HCT116 (cell line): ENCODE measurements around the gene CAP2. TPM values are rescaled to one million over a fixed set of nuclear protein-coding genes. Genes with fewer than 3 reads are reported as not detected.

Experiments used
- ATAC-seq: fragments of 200-7000 bp; cut with Tn5 transposase; 2 replicates; pipeline ENCODE4 v1.9.1; 2020; ENCODE audit warnings: mild to moderate bottlenecking, moderate library complexity
- BruUV-seq: library from RNA; stranded (reverse); fragments of 400-500 nt; replicated peaks from 2 replicates; lab custom pipeline; 2021; lab: Mats Ljungman, UMichigan
- CTCF ChIA-PET: fragments of 300-600 bp; sonication (Branson Sonifier 250); formaldehyde crosslinking; loops from one replicate; lab custom pipeline; 2021; ENCODE audit warnings: antibody characterized with exemption; lab: Charles Lee
- POLR2A ChIA-PET: fragments of 300-600, 350-600 bp; sonication (Branson Sonifier 250); formaldehyde crosslinking; loops from one replicate; lab custom pipeline; 2021; ENCODE audit warnings: antibody characterized with exemption; lab: Charles Lee
- RAD21 ChIA-PET, 2 experiments: fragments of 300-600 bp; sonication (Branson Sonifier 250); formaldehyde crosslinking; loops; one replicate each; lab custom pipeline; 2023; ENCODE audit warnings: low total read pairs in 2 of 2; ENCODE audit not compliant: uncharacterized antibody in 2 of 2, unreplicated experiment in 2 of 2, low non-redundant PET in 1 of 2; lab: Charles Lee
- DNase-seq: peaks from one replicate; pipeline ENCODE4 v3.0.0-alpha.2; 2010; ENCODE audit warnings: low read depth, low spot score
- H2AFZ ChIP-seq: fragments of 200-600 bp; shearing (Covaris generic), sonication (generic); 2 replicates; pipeline ENCODE4 v1.6.1; 2017; ENCODE audit warnings: low read depth, mixed run types, mixed read lengths, antibody characterized with exemption, low read length; ENCODE audit not compliant: poor library complexity, severe bottlenecking
- H3K27ac ChIP-seq: 2 replicates; pipeline ENCODE4 v1.5.1; 2012; ENCODE audit warnings: low read depth, low read length
- H3K27me3 ChIP-seq: fragments of 200-600 bp; sonication (generic); 2 replicates; pipeline ENCODE4 v1.6.1; 2016; ENCODE audit warnings: mixed run types, low read length, mixed read lengths; ENCODE audit not compliant: insufficient read depth
- H3K36me3 ChIP-seq, 2 experiments: fragments of 200-500 bp in 1 of 2; fragments of 200-600 bp in 1 of 2; sonication (Bioruptor generic) in 1 of 2; sonication (generic) in 1 of 2; 2 replicates each; pipeline versions ENCODE4 v1.5.1 to v1.6.1; 2014 to 2016; ENCODE audit warnings: low read length in 2 of 2, inconsistent platforms in 1 of 2, mixed read lengths in 1 of 2, mixed run types in 1 of 2; ENCODE audit not compliant: insufficient read depth in 2 of 2, control insufficient read depth in 1 of 2
- H3K4me1 ChIP-seq, 2 experiments: fragments of 200-600 bp in 1 of 2; sonication (generic) in 1 of 2; 2 replicates each; pipeline versions ENCODE4 v1.5.1 to v1.6.1; 2012 to 2017; ENCODE audit warnings: low read length in 2 of 2, inconsistent platforms in 1 of 2, mild to moderate bottlenecking in 1 of 2, mixed read lengths in 1 of 2, mixed run types in 1 of 2, moderate library complexity in 1 of 2; ENCODE audit not compliant: insufficient read depth in 2 of 2, control insufficient read depth in 1 of 2
- H3K4me2 ChIP-seq: fragments of 200-600 bp; sonication (generic); 2 replicates; pipeline ENCODE4 v1.6.1; 2017; ENCODE audit warnings: mixed run types, low read length, mixed read lengths
- H3K4me3 ChIP-seq, 2 experiments: fragments of 200-600 bp in 1 of 2; sonication (generic) in 1 of 2; replicated peaks in 1 of 2; 2 replicates each; pipeline ENCODE4 v1.5.1; 2011 to 2016; ENCODE audit warnings: low read length in 2 of 2, control low read depth in 1 of 2, low read depth in 1 of 2, mild to moderate bottlenecking in 1 of 2, mixed read lengths in 1 of 2, mixed run types in 1 of 2
- H3K79me2 ChIP-seq: fragments of 200-600 bp; sonication (generic); 2 replicates; pipeline ENCODE4 v1.6.1; 2017; ENCODE audit warnings: mild to moderate bottlenecking, mixed run types, low read length, moderate library complexity, mixed read lengths; ENCODE audit not compliant: insufficient read depth
- H3K9ac ChIP-seq: fragments of 200-600 bp; sonication (generic); 2 replicates; pipeline ENCODE4 v1.6.1; 2016; ENCODE audit warnings: low read length, mixed read lengths
- H3K9me2 ChIP-seq: fragments of 200-600 bp; sonication (generic), shearing (Covaris generic); 2 replicates; pipeline ENCODE4 v1.6.1; 2017; ENCODE audit warnings: mixed run types, mild to moderate bottlenecking, moderate library complexity; ENCODE audit not compliant: insufficient read depth
- H3K9me3 ChIP-seq, 2 experiments: fragments of 200-500 bp in 1 of 2; fragments of 200-600 bp in 1 of 2; sonication (Bioruptor generic) in 1 of 2; sonication (generic) in 1 of 2; 2 replicates each; pipeline ENCODE4 v1.6.1; 2014 to 2017; ENCODE audit warnings: low read length in 2 of 2, mixed read lengths in 2 of 2, inconsistent platforms in 1 of 2, low read depth in 1 of 2, mild to moderate bottlenecking in 1 of 2, mixed run types in 1 of 2, moderate library complexity in 1 of 2; ENCODE audit not compliant: control insufficient read depth in 1 of 2, insufficient read depth in 1 of 2
- H4K20me1 ChIP-seq: fragments of 200-600 bp; sonication (generic), shearing (Covaris generic); 2 replicates; pipeline ENCODE4 v1.6.1; 2017; ENCODE audit warnings: mixed run types, mild to moderate bottlenecking, moderate library complexity; ENCODE audit not compliant: insufficient read depth
- EZH2 ChIP-seq: fragments of 200-600 bp; sonication (generic); IDR thresholded peaks from 2 replicates; pipeline ENCODE4 v1.6.1; 2017; ENCODE audit warnings: antibody characterized with exemption, mixed run types
- EZH2phosphoT487 ChIP-seq: fragments of 200-600 bp; IDR thresholded peaks from 2 replicates; pipeline ENCODE4 v1.6.1; 2018; ENCODE audit warnings: antibody characterized with exemption, borderline replicate concordance
- FOSL1 ChIP-seq: IDR thresholded peaks from 2 replicates; pipeline ENCODE4 v1.6.1; 2012; ENCODE audit warnings: low read depth
- MAX ChIP-seq: IDR thresholded peaks from 2 replicates; pipeline ENCODE4 v1.6.1; 2012
- POLR2AphosphoS5 ChIP-seq: IDR thresholded peaks from 2 replicates; pipeline ENCODE4 v1.6.1; 2011; ENCODE audit warnings: mild to moderate bottlenecking, low read depth, low read length, moderate library complexity
- RAD21 ChIP-seq: IDR thresholded peaks from 2 replicates; pipeline ENCODE4 v1.6.1; 2012; ENCODE audit warnings: low read depth, mild to moderate bottlenecking
- REST ChIP-seq: IDR thresholded peaks from 2 replicates; pipeline ENCODE4 v1.6.1; 2012; ENCODE audit warnings: low read depth
- SP1 ChIP-seq: IDR thresholded peaks from 2 replicates; pipeline ENCODE4 v1.6.1; 2012; ENCODE audit warnings: low read depth
- SRF ChIP-seq: IDR thresholded peaks from 2 replicates; pipeline ENCODE4 v1.6.1; 2012; ENCODE audit warnings: low read depth
- ZBTB33 ChIP-seq: IDR thresholded peaks from 2 replicates; pipeline ENCODE4 v1.6.1; 2011; ENCODE audit warnings: mild to moderate bottlenecking, low read length, moderate library complexity; ENCODE audit not compliant: insufficient replicate concordance; ENCODE audit errors: extremely low read depth
- intact Hi-C: fragments of 100-400 bp; cut with micrococcal nuclease; formaldehyde crosslinking; loops from 2 replicates; pipeline ENCODE4 v1.10.0; 2022
- total RNA-seq: library from RNA; stranded (reverse); gene quantifications from one replicate; pipeline ENCODE4 v1.2.1, GENCODE V29; 2021; ENCODE audit not compliant: unreplicated experiment

The CAP2 gene
- total RNA-seq, 1 experiment from 2014 or later = 3.8 TPM

GRCh38 chr6:17493286-17493685 lies 99.9 kb downstream of the CAP2 start:
- TF ChIP-seq ZBTB33 (no peak), EZH2phosphoT487 (no peak), REST (no peak), EZH2 (no peak), SRF (no peak), POLR2AphosphoS5 (no peak), MAX (no peak), RAD21 (no peak), SP1 (no peak), FOSL1 (no peak)
- no peak overlapping the region for H3K27ac ChIP-seq
- H3K4me2 ChIP-seq = no peak overlapping the region
- no peaks in the 10 kb centered on the region for H3K27me3 ChIP-seq
- no TSS peak for BruUV-seq
- no peaks in the 10 kb centered on the region for H3K79me2 ChIP-seq
- no peaks in the 10 kb centered on the region for H3K9me2 ChIP-seq
- no peak overlapping the region for H3K9ac ChIP-seq
- H2AFZ ChIP-seq = no peak overlapping the region
- CTCF ChIA-PET = no interaction called here
- H4K20me1 ChIP-seq = no peaks in the 10 kb centered on the region
- H3K4me1 ChIP-seq = peaks cover 0 to 5% of the 10 kb centered on the region in 2 experiments; a peak in 2 of 4 replicates
- H3K36me3 ChIP-seq = no peaks in the 10 kb centered on the region
- intact Hi-C loops = no loop called here
- RAD21 ChIA-PET = no interaction called here
- H3K4me3 ChIP-seq = no peak overlapping the region
- POLR2A ChIA-PET = no interaction called here
- no peak for ATAC-seq
- DNase-seq = no peak
- no peaks in the 10 kb centered on the region for H3K9me3 ChIP-seq
